Body of pancreas (tissue), 4 donors: Measurements from ENCODE around the gene SPRN. TPM values are rescaled to one million over a fixed set of nuclear protein-coding genes. Genes with fewer than 3 reads are reported as not detected.

Experiments
- ATAC-seq: fragments of 150-250 bp; one replicate; pipeline ENCODE4 v1.9.1; 2016
- DNase-seq, 4 donors: peaks; one replicate each; pipeline ENCODE4 v3.0.0-alpha.2; 2019
- H3K27ac ChIP-seq, 4 donors: fragments of 200-600 bp; sonication (generic); 1 replicate in 3 of 4; 2 replicates in 1 of 4; pipeline versions ENCODE4 v1.5.1 to v1.6.1; 2016 to 2019; ENCODE audit warnings: mild to moderate bottlenecking in 1 of 4, mixed read lengths in 1 of 4, moderate library complexity in 1 of 4
- H3K27me3 ChIP-seq, 2 donors: fragments of 200-600 bp; sonication (generic); one replicate each; pipeline ENCODE4 v1.6.0; 2016; ENCODE audit warnings: mild to moderate bottlenecking in 1 of 2
- H3K36me3 ChIP-seq, 2 donors: fragments of 200-600 bp; sonication (generic); replicated peaks in 1 of 2; 2 replicates each; pipeline ENCODE4 v1.5.1; 2016; ENCODE audit warnings: low read depth in 2 of 2; ENCODE audit not compliant: insufficient read depth in 1 of 2
- H3K4me1 ChIP-seq: fragments of 200-600 bp; sonication (generic); one replicate; pipeline ENCODE4 v1.6.0; 2016
- H3K4me3 ChIP-seq, 2 donors: fragments of 200-600 bp; sonication (generic); 1 replicate in 1 of 2; 2 replicates in 1 of 2; pipeline ENCODE4 v1.5.1; 2016 to 2019
- H3K9me3 ChIP-seq, 3 donors: fragments of 200-600 bp; sonication (generic); 1 replicate in 2 of 3; 2 replicates in 1 of 3; pipeline ENCODE4 v1.5.1; 2016
- CTCF ChIP-seq, 7 experiments: fragments of 450-650 bp in 4 of 7; fragments of 200-600 bp in 3 of 7; sonication (generic) in 3 of 7; IDR thresholded peaks; one replicate each; pipeline ENCODE4 v1.5.1; 2016 to 2019; ENCODE audit warnings: antibody characterized with exemption in 7 of 7
- POLR2A ChIP-seq, 3 donors: fragments of 450-650 bp; IDR thresholded peaks; one replicate each; pipeline ENCODE4 v1.6.1; 2016; ENCODE audit warnings: antibody characterized with exemption in 3 of 3, mild to moderate bottlenecking in 2 of 3
- WGBS, 2 donors: methylation state at CpG; one replicate each; pipeline ENCODE4 v1.1.5; 2017; 5-methylcytosine and 5-hydroxymethylcytosine counted together
- intact Hi-C: fragments of 100-400 bp; cut with DNase I; formaldehyde crosslinking; loops from one replicate; pipeline ENCODE4 v1.15.1; 2023
- total RNA-seq, 2 donors: library from RNA; depleted of rRNA; stranded (reverse); fragments of >200 nt; gene quantifications; one replicate each; pipeline ENCODE4 v1.1.0, GENCODE V29; 2016

The SPRN gene
- total RNA-seq, 2 donors from 2014 or later = not detected

GRCh38 chr10:133422807-133423771 lies 1.3 kb downstream of the SPRN start:
- DNase-seq = no peak
- Histone ChIP-seq H3K27ac (no peak overlapping the region), H3K36me3 (peaks cover 0 to 7% of the 10 kb centered on the region in 2 donors), H3K4me1 (peaks cover 12% of the 10 kb centered on the region), H3K27me3 (peaks cover 0 to 3% of the 10 kb centered on the region in 2 donors), H3K4me3 (no peak overlapping the region), H3K9me3 (no peaks in the 10 kb centered on the region)
- peak; percentile 18 for ATAC-seq
- WGBS, 2 donors = 41 to 78% methylated on average over 9 to 33 of the region's 88 CpGs
- intact Hi-C loops = no loop called here
- no peak for TF ChIP-seq POLR2A (IDR thresholded peaks at IDR 0.05)
- TF ChIP-seq CTCF (IDR thresholded peaks at IDR 0.05) = no peak

GRCh38 chr10:133422223-133422806 lies 2.1 kb downstream of the SPRN start:
- 84 to 90% methylated on average over 9 to 16 of the region's 16 CpGs for WGBS, 2 donors
- TF ChIP-seq POLR2A (IDR thresholded peaks at IDR 0.05) = no peak
- TF ChIP-seq CTCF (IDR thresholded peaks at IDR 0.05) = no peak

GRCh38 chr10:133421336-133422222 lies 2.8 kb downstream of the SPRN start:
- 87 to 88% methylated on average over 6 to 15 of the region's 17 CpGs for WGBS, 2 donors
- DNase-seq (no peak), ATAC-seq (no peak)
- Histone ChIP-seq H3K9me3 (no peaks in the 10 kb centered on the region), H3K4me1 (peaks cover 12% of the 10 kb centered on the region), H3K36me3 (peaks cover 0 to 7% of the 10 kb centered on the region in 2 donors), H3K27ac (no peak overlapping the region), H3K4me3 (no peak overlapping the region), H3K27me3 (peaks cover 0 to 3% of the 10 kb centered on the region in 2 donors)
- intact Hi-C loops = no loop called here
- no peak for TF ChIP-seq CTCF (IDR thresholded peaks at IDR 0.05)
- TF ChIP-seq POLR2A (IDR thresholded peaks at IDR 0.05) = no peak

More at GRCh38 chr10:133422223-133422806, 2.1 kb downstream of the SPRN start:
- DNase-seq (no peak), ATAC-seq (no peak)
- H3K4me3 ChIP-seq = no peak overlapping the region
- intact Hi-C loops = no loop called here
- no peaks in the 10 kb centered on the region for H3K9me3 ChIP-seq
- H3K27ac ChIP-seq = no peak overlapping the region
- peaks cover 0 to 7% of the 10 kb centered on the region in 2 donors for H3K36me3 ChIP-seq
- H3K27me3 ChIP-seq = peaks cover 0 to 3% of the 10 kb centered on the region in 2 donors
- H3K4me1 ChIP-seq = peaks cover 12% of the 10 kb centered on the region

- H3K27me3 ChIP-seq = peaks cover 0 to 3% of the 10 kb centered on the region in 2 donors
- no peak overlapping the region for H3K27ac ChIP-seq
- intact Hi-C loops = no loop called here
- no peak overlapping the region for H3K4me3 ChIP-seq
- WGBS, 2 donors = 83 to 88% methylated on average over 3 to 6 of the region's 6 CpGs
- TF ChIP-seq POLR2A (IDR thresholded peaks at IDR 0.05) = no peak
- TF ChIP-seq CTCF (IDR thresholded peaks at IDR 0.05) = no peak
- ATAC-seq (no peak), DNase-seq (no peak)
- peaks cover 0 to 7% of the 10 kb centered on the region in 2 donors for H3K36me3 ChIP-seq
- no peaks in the 10 kb centered on the region for H3K9me3 ChIP-seq
- peaks cover 12% of the 10 kb centered on the region for H3K4me1 ChIP-seq
Observed at GRCh38 chr10:133420579-133420978, 3.8 kb downstream of the SPRN start.
